Activated naive CD4-positive, alpha-beta T cell treated with anti-CD3 and anti-CD28 coated beads for 36 hours (primary cell): ENCODE results near the gene PYURF. TPM values are rescaled to one million over a fixed set of nuclear protein-coding genes. Genes with fewer than 3 reads are reported as not detected.

Experiments used
- CTCF ChIA-PET: fragments of 350-600 bp; sonication (Branson Sonifier 250); formaldehyde crosslinking; loops from one replicate; lab custom pipeline; 2021; ENCODE audit warnings: antibody characterized with exemption; lab: Charles Lee
- DNase-seq: peaks from one replicate; pipeline ENCODE4 v3.0.0-alpha.2; 2020
- H3K27ac Mint-ChIP-seq: one replicate; pipeline ENCODE4 v1.8.0; 2021; ENCODE audit warnings: mild to moderate bottlenecking, mixed read lengths
- H3K27me3 Mint-ChIP-seq: one replicate; pipeline ENCODE4 v1.8.0; 2021; ENCODE audit warnings: low read depth, mixed read lengths
- H3K36me3 Mint-ChIP-seq: one replicate; pipeline ENCODE4 v1.8.0; 2021; ENCODE audit warnings: low read depth, mixed read lengths
- H3K4me1 Mint-ChIP-seq: one replicate; pipeline ENCODE4 v1.8.0; 2021; ENCODE audit warnings: low read depth, mixed read lengths
- H3K4me3 Mint-ChIP-seq: one replicate; pipeline ENCODE4 v1.8.0; 2021; ENCODE audit warnings: mild to moderate bottlenecking, moderate library complexity, mixed read lengths
- H3K9me3 Mint-ChIP-seq: one replicate; pipeline ENCODE4 v1.8.0; 2021; ENCODE audit warnings: mixed read lengths
- intact Hi-C: fragments of 100-400 bp; cut with micrococcal nuclease; formaldehyde crosslinking; loops from one replicate; pipeline ENCODE4 v1.15.1; 2023
- total RNA-seq, 2 experiments: library from RNA; stranded (reverse); gene quantifications; one replicate each; pipeline ENCODE4 v1.2.3, GENCODE V29; 2021

PYURF gene
- total RNA-seq, 2 experiments from 2014 or later, result 51.5 to 54.2 TPM

DNA sequence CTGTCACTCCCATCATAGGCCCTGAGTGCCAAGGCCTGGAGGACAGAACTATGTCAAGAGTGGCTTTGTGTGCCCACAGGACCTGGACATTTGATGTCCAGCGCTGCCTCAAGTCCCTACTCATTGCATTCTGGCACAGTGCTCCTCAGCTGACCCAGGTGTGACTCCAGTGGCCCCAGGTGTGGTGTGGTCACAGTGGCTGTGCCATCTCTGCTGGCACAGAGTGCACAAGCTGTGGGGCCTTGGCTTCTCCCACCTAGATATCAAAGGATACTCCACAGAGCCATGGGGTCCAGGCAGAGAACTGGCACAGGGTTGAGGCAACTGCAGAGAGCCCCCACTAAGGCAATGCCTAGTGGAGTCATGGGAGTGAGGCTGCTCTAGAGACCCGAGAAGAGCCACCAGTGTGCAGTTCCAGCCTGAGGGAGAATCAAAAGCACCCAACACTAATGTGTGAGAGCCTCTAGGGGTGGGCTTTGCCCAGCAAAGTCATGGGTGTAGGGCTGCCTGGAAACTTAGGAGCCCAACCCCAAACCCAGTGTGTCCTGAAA, 25.6 kb downstream of the PYURF start:
- Mint-ChIP-seq H3K4me3 (no peak overlapping the region), H3K27me3 (no peaks in the 10 kb centered on the region), H3K4me1 (no peaks in the 10 kb centered on the region), H3K27ac (no peak overlapping the region), H3K9me3 (no peaks in the 10 kb centered on the region), H3K36me3 (peaks cover 17% of the 10 kb centered on the region)
- CTCF ChIA-PET, result no interaction called here
- intact Hi-C loops, result no loop called here
- DNase-seq, result no peak

DNA sequence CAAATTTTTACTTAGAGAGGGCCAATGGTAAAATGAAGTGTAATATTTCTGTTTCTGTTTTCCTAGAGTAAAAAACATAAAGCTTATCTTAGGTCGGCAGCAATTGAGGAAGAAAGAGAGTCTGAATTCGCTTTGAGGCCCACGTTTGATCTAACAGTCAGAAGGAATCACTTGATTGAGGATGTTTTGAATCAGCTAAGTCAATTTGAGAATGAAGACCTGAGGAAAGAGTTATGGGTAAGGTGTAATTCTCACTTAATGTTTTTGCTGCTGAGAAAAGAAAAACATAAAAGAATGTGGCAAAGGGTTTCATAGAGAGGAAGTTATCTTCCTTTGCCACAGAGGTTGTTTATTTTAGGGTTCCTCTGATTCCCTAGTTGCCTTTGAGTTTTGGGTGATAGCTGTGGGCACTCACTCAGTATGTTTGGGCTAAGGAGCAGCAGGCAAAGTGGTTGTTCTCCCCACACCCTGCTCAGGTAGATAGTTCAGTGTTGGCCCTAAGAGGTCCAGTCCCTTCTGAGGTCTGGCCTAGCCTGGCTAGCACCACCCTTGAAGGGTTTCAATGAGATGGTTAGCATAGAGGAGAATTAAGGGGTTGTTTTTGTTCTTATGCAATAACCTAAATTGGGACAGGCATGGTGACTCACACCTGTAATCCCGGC, 34.3 kb downstream of the PYURF start:
- peak overlapping the region; percentile 54 for H3K27ac Mint-ChIP-seq
- no peak overlapping the region for H3K4me3 Mint-ChIP-seq
- H3K4me1 Mint-ChIP-seq, result peaks cover 12% of the 10 kb centered on the region
- no peaks in the 10 kb centered on the region for H3K9me3 Mint-ChIP-seq
- intact Hi-C loops, result loop anchor here (1.0 kb wide), 3 partner anchors 14 to 107 kb away; partner anchors contain the start of gene HERC5
- H3K36me3 Mint-ChIP-seq, result peaks cover 15% of the 10 kb centered on the region
- no peaks in the 10 kb centered on the region for H3K27me3 Mint-ChIP-seq
- CTCF ChIA-PET, result interaction anchor here (0.6 to 1.3 kb wide), 6 partner anchors 19 to 270 kb away, joined by 3 to 5 read pairs (median 3); partner anchors contain the start of gene HERC5
- no peak for DNase-seq

DNA sequence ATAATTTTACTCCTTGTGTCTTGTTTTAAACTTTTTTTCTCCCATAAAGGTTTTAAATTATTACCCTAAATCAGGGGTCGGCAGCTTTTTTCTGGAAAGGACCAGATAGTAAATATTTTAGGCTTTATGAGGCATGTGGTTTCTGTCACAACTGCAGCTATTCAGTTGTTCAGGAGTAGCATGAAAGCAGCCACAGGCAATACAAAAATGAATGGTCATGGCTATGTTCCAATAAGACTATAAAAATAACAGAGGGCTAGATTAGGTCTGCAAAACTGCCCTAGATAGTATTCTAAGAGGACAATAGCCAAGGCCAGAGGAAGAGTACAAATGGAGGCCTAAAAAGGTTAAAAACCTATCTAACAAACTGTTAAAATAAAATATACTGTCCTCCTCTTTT, 42.0 kb downstream of the PYURF start:
- DNase-seq, result no peak
- intact Hi-C loops, result no loop called here
- no peaks in the 10 kb centered on the region for H3K9me3 Mint-ChIP-seq
- CTCF ChIA-PET, result no interaction called here
- H3K4me3 Mint-ChIP-seq, result no peak overlapping the region
- no peaks in the 10 kb centered on the region for H3K4me1 Mint-ChIP-seq
- H3K27me3 Mint-ChIP-seq, result no peaks in the 10 kb centered on the region
- peaks cover 11% of the 10 kb centered on the region for H3K36me3 Mint-ChIP-seq
- no peak overlapping the region for H3K27ac Mint-ChIP-seq

DNA sequence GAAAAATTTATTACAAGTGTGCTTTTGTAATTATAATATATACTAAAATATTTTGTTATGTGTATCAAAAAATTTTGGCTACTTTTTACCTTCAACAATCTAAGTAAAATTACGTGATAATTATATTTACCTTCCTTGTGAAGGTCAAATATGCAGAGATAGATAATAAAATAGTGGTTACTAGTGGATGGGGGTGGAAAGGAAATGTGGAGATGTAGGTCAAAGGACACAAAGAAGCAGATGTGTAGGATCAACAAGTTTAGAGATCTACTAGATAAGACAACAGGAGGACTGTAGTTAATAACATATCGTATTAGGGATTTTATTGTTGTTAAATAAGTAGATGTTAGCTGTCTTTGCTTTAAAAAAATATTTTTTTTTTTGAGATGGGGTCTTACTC, 45.3 kb downstream of the PYURF start:
- intact Hi-C loops, result no loop called here
- Mint-ChIP-seq H3K27me3 (no peaks in the 10 kb centered on the region), H3K4me3 (no peak overlapping the region), H3K36me3 (peaks cover 22% of the 10 kb centered on the region), H3K9me3 (no peaks in the 10 kb centered on the region), H3K27ac (no peak overlapping the region), H3K4me1 (no peaks in the 10 kb centered on the region)
- CTCF ChIA-PET, result no interaction called here
- DNase-seq, result no peak

DNA sequence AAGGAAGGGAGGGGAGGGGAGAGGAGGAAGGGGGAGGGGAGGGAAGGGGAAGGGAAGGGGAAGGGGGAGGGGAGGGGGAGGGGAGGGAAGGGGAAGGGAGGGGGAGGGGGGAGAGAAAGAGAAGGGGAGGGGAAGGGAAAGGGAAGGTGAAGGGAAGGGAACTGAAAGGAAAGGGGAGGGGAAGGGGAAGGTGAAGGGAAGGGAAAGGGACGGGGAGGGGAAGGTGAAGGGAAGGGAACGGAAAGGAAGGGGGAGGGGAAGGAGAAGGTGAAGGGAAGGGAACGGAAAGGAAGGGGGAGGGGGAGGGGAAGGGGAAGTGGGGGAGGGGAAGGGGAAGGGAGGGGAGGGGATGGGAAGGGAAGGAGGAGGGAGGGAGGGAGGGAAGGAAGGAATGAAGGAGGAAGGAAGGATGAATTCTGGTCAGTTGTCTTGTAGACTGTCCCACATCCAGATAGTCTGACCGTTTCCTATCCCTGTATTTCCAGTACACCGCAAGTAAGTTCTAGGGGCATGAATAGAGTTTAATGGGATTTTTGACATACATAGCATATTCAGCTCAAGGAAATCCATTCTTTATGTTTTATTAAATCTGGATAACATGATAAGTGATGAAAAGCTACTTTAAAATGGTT, 46.2 kb downstream of the PYURF start:
- Mint-ChIP-seq H3K27me3 (no peaks in the 10 kb centered on the region), H3K9me3 (no peaks in the 10 kb centered on the region), H3K36me3 (peaks cover 27% of the 10 kb centered on the region), H3K4me1 (no peaks in the 10 kb centered on the region), H3K4me3 (no peak overlapping the region), H3K27ac (no peak overlapping the region)
- no peak for DNase-seq
- intact Hi-C loops, result no loop called here
- CTCF ChIA-PET, result no interaction called here

Other genes starting within 250 kb of the PYURF start
- gene PPM1K, start 239.2 kb downstream of the PYURF start, total RNA-seq, result 10 to 100 TPM; 54.1 to 55.2 TPM
- gene HERC6, start 144.9 kb downstream of the PYURF start, total RNA-seq, result 10 to 100 TPM in 1 of 2 experiments, 1 to 10 TPM in 1; 9.9 to 10.2 TPM
- gene HERC5, start 66.7 kb downstream of the PYURF start, total RNA-seq, result 10 to 100 TPM; 38.8 to 39.5 TPM
- gene HERC3, start 68.7 kb upstream of the PYURF start, total RNA-seq, result 10 to 100 TPM; 24.4 to 25.8 TPM
- 1 to 10 TPM; 3.5 to 3.9 TPM for gene NAP1L5, start 174.1 kb upstream of the PYURF start, total RNA-seq